Measurements from ENCODE around the gene PRDM2.

GRCh38 chr1:13860031-13860430, 160.0 kb downstream of the PRDM2 start:
- TF ChIP-seq POLR2A (IDR thresholded peaks at IDR 0.05) = no peak
- no peak for TF ChIP-seq CTCF (IDR thresholded peaks at IDR 0.05)
